ENCODE measurements around the gene RNASEH1.

Gene RNASEH1

DNA sequence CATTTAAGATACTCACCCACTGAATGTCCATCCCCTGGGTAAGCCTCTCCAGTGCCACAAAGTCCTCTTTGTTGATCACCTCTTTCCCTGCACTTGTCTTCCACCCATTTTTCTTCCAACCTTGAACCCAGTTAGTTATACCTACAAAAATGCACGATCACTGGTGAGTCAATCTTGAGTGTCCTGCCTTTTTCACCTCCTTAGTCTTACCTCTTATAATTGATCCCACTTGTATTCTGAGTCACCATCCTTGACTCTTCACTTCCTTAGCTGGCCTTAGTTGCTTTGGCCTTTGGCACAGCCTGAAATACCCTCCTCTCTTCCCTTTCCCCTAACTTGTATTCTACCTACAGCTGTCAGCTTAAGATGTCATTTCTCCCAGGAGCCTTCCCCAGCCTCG is 10.2 kb downstream of the RNASEH1 start:
- DNase-seq = no peak

DNA sequence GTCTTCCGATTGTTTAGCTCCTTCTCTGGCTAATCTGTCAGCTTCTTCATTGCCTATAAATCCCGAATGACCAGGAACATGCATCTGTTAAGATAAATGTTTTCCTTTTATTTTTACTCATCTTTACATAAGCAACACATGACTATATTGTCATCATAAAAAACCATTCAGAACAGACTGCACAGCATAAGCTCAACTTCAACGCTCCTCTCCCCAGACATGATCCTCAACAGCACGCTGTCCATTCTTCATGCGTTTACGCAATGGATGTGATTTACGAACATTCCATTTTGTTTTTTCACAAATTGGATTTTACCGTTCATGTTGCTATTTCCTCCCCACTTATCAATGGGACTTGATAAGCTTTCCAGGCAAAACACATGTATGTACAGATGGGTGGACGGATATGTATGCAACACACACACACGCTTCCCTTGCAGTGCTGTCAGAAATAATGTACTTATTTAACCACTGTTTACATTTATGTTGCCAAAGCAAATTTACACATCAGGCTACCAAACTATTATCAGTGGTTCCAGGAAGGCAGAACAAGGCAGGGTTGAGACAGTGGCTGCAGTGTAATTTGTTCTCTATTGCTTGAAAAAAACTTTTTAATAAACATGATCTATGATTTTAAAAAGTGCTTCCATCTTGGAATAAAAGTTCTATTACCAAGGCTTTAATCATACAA is 12.2 kb downstream of the RNASEH1 start:
- no peak for DNase-seq

DNA sequence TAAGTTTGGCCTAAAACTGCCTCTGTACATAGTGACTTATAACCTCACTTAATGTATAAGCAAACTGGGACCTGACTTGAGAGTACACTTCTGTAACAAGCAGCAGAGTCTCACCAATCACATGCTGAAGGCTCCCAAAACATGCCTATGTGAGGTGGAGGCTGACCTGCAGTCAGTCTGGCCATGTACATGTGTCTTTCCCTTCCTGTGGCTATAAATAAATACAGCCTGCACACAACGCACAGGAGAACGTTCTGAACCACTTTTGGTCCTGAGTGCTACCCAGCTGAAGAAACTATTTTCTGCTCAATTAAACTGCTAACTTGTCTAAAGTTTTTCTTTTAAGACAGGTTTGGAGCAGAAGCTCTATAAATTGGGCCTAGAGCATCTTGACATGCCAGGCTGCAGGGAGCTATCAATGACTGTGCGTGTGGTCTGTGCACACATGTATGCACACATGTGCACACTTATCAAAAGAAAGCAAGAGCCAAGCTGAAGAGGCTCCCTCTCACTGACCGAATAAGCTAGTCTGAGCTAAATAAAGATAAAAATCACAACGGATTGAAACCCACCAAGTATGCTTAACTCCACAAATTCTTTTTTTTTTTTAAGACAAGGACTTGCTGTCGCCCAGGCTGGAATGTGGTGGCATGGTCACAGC is 15.0 kb downstream of the RNASEH1 start:
- no peak for DNase-seq

DNA sequence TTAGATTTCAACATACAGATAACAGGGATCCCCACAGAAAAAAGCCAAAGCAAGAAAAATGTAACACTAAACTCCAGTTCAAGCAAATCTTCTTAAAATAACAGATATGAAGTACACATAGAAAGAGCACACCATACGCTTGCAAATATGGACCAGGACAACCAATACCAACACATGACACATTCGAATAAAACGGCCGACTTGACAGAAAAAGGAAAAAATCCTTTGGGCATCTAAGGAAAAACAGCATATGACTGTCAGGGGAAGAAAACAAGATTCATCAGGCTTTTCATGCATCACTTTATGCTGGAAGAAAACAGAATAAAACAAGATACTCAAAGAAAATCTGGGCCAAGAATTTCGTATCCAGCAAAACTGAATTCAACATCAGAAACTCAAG is 16.0 kb downstream of the RNASEH1 start:
- DNase-seq = no peak

DNA sequence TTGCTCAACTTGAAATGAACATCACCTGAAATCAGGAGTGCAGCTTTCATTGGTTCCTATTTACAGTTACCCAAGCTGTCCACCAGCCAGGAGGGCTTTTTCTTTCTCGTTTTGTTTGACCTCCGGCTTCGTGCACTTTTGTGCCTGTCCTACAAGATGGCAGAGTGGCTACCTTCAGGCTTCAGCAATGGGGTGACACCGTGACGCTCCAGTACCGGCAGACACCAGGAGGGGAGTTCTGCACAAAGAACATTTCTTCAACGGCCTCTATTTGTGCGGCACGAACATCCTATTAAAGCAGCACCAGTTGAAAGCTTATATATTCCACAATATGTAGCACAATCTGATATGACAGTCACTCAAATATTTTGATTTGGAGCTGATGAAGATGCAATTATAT is 18.3 kb downstream of the RNASEH1 start:
- no peak for DNase-seq

- DNase-seq = peak; percentile 52
Measured at GRCh38 chr2:3536682-3537632, 21.2 kb downstream of the RNASEH1 start.

DNA sequence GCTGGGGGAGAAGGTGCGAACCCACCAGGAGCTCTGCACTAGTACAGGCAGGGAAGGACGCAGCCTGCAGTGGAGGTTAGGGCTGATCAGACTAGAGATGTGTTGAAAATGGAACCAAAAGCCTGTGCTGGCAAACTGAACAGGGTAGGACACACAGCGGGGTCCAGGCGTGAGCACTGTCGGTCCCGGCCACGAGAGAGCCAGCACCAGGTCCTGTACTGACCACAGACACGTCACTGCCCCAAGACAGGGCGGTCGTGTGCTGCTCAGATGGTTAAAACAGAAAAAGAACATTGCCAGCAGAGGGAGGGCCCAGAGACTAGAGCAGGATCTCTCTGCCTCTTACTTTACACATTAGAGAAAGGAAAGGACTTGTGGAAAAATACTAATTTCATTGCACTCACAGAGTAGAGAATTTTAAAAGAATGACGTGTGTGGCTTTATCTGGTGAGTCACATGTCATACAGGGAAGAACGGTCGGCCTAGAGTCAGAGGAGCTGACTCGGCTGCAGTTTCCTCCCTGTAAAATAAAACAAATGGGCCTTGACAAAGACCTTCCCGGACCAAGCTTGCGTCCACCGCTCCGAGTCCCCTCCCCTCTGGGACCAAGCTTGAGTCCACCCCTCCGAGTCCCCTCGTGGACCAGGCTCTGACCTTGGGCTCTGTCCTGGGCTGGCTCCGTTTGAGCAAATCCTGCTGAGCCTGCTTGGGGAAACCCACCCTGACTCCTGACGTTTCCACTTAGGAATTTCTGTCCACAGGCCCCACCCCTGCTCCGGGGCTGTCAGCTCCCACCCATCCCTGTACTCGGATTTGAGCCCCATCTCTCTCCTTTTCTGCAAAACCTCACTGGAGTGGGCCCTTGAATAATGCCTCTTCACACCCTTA is 22.1 kb downstream of the RNASEH1 start:
- peak; percentile 89 for DNase-seq

- DNase-seq = no peak
Measured at GRCh38 chr2:3535467-3535793, 22.7 kb downstream of the RNASEH1 start.

GRCh38 chr2:3534251-3534814 is 23.8 kb downstream of the RNASEH1 start:
- DNase-seq = no peak

- DNase-seq = no peak
Measured at GRCh38 chr2:3533836-3534235, 24.3 kb downstream of the RNASEH1 start.

DNA sequence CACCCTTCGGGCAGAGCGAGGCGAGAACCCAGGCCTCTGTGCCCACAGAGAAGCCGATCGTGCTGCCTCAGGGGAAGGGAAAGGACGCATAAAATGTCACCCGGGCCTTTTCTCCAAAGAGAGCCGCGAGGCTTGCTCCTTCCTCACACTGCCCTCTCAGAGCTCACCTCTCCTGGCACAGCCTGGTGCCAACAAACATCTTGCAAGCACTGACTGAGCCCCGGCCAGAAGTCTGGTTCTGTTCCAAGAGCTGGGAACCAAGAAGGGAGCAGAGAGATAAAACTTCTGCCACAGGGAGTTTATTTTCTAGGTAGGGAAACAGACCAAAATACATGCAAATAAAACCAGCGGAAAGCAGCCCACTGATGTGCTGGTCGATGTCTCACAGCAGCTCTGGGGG is 25.2 kb downstream of the RNASEH1 start:
- no peak for DNase-seq

DNA sequence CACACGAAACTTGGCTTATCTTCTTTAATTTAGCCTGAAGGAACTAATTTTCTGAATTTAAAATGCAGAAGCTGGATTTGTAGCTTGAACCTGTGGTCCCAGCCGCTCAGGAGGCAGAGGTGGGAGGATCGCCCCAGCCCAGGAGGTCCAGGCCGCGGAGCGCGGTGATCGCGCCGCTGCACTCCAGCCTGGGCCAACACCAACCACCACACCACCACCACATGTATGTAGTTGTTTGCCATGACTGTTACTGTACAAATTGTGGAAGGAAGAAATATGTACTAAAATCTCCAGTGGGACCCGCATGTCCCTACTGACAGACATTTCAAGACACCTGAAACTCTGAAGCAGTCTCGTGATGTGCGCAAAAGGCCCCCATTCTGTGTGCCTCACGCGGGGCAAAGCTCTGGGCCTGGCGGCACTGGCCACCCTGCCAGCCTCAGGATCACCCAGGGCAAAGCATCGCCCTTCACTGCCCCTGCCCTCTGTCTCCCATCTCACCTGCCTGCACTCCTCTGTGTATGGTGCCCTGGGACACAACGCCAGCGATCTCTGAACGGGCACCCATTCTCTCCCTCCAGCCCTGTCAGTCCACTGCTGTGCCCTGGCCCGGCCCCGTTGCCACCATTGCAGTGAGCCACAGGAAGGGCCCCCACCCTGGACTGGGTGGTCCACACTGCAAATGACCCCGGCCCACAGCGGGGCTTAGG is 28.7 kb downstream of the RNASEH1 start:
- DNase-seq = no peak

DNA sequence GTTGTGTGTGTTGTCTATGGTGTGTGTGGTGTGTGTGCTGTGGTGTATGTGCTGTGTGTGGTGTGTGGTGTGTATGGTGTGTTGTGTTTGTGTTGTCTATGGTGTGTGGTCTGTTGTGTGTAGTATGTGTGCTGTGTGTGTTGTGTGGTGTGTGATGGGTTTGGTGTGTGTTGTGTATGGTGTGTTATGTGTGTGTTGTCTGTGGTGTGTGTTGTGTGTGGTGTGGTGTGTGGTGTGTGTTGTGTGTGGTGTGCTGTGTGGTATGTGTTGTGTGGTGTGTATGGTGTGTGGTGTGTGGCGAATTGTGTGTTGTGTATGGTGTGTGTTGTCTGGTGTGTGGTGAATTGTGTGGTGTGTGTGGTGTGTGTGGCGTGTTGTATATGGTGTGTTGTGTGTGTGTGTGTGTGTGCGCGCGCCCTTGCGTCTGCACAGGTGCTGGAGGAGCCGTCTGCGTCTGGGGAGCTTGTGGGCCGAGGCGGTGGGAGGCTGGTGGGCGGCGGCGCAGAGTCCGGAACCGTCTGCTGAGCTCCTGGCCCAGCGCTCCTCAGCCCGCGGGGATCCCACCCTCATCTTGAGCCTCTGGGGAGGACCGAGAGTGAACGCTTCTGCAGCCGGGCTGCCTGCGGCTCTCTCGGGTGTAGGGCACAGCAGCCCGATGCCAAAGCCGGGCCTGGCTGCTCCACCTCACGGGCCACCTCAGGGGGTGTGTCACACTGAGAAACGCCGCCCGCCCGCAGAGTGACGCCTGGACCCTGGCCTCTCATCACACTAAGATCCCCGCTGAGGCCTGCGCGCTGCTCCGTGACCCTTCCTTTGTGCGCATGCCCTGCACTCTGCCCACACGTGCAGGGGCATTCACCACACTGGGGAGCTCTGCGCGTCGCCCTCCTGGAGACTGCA is 30.0 kb downstream of the RNASEH1 start:
- no peak for DNase-seq

GRCh38 chr2:3526871-3527270 is 31.3 kb downstream of the RNASEH1 start:
- DNase-seq = no peak

DNA sequence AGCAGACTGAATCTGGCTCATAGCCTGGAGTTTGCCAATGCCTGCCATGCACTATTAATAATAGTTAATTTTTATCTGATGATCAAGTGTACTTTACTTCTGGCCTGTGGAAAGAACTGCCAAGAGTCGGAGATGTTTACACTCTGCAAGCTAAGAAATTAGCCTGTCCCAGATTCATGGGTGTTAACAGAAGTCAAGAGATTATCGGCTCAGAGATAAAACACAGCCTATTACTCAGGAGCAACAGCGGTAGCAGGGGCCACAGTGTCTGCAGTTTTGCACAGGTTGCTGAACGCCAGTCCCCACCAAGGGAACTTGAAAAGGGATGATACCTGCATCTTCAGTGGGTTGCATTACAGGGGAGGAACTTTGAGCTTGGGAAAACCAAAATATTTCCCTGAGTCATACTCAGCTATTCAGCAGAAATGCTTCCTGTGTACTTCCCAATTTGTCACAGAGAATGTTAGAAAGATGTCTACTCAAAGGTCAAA is 34.5 kb downstream of the RNASEH1 start:
- peak; percentile 40 for DNase-seq

DNA sequence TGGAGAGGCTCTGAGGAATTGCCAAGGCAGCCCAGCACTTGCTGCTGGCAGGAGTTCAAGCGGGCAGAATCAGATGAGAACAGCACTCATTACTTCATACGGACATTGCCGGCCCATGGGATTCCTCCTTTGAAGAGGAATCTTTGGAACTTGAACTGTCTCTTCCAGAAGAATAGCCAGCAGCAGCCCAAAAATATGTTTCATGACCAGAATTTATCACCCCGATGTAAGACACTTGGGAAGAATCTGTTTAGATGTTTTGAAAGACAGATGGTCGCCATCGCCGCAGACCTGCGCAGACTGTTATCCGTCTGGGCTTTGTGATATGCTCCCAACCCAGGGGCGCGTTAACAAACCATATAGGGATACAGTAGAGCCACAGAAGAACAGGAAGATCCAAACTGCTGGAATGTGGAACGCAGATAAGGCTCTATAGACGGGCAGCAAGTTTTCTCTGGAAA is 35.1 kb downstream of the RNASEH1 start:
- peak; percentile 37 for DNase-seq

GRCh38 chr2:3520591-3520990 is 37.5 kb downstream of the RNASEH1 start:
- no peak for DNase-seq

- DNase-seq = peak; percentile 80
Measured at GRCh38 chr2:3519255-3520205, 38.6 kb downstream of the RNASEH1 start, which contains the start of gene ADI1. ADI1 (minus strand) TSS chr2:3519531; CDS start chr2:3519487, 44 bp downstream.
